HG03439 (cell line): ENCODE data around the gene ACTL7B.
"Not testable (repeated sequence)": the region's sequence is repeated elsewhere in the genome, so short reads cannot be mapped to it uniquely, and the experiment has no call there.

Experiments used
- ATAC-seq: cut with Tn5 transposase; IDR thresholded peaks from one replicate; pipeline ENCODE4 v1.9.1; 2021; ENCODE audit warnings: mild to moderate bottlenecking, moderate library complexity; ENCODE audit not compliant: unreplicated experiment

The ACTL7B gene

DNA sequence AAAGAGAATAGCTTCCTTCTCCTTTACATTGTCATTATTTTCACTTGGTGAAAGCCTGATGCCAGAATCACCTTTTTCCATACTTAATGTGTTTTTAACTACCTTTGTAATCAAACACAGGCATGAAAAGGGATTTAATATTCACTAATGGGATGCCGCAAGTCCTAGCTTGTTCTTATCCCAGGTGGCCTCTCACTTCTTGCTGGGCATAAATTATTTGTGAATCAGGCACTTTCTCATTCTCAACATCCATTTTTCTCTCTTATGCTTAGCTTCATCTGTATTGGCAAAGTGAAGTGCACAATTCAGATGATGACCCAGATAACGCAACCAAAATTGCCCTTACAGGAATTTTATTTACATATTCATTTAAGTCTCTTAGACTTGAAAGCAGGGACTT is 10.9 kb downstream of the ACTL7B start:
- no peak for ATAC-seq

DNA sequence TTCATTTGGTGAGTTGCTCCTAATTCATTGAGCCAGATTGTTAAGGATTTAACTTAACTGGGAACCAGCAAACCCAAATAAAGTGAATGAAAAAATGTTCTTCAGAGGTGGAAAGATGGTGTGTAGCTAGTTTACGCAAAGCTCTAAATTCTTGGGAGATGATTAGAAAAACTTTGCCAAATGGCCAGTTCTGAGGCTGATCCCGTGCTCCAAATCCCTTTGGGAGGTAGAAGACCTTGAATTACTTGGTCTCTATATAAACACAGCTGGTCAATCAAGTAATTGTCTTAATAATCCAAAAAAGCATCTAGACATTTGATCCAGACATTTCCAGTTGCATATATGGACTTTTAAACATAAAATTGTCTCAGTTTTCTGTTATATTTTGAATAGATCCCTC is 11.4 kb downstream of the ACTL7B start:
- ATAC-seq, result no peak

DNA sequence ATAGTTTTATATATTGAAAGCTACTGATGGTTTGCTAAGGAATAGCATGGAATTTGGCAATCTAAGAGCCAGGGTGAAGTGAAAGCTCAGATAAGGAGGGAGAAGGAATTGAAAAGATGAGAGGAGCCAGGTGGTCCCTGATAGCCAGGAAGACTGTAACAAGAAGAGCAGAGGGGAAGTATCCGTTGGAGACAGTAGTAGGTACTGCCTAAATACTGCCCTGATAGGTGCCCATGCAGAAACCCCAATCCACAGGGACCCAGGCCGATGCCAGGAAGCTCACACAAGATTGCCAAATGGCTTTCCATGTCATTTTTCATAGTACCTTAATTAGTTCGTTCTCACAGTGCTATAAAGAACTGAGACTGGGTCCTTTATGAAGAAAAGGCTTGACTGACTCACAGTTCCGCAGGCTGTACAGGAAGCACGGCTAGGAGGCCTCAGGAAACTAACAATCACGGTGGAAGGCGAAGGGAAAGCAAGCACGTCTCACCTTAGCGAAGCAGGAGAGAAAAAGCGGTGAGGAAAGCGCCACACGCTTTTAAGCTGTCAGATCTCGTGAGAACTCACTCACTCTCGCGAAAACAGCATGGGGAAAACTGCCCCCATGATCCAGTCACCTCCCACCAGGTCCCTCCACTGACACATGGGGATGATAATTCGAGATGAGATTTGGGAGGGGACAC is 13.0 kb downstream of the ACTL7B start:
- no peak for ATAC-seq

- ATAC-seq, result not testable (repeated sequence)
Measured at GRCh38 chr9:108839561-108839960, 16.2 kb downstream of the ACTL7B start.

- no peak for ATAC-seq
Measured at GRCh38 chr9:108838017-108838416, 17.8 kb downstream of the ACTL7B start.

GRCh38 chr9:108837530-108837929 is 18.3 kb downstream of the ACTL7B start:
- no peak for ATAC-seq

DNA sequence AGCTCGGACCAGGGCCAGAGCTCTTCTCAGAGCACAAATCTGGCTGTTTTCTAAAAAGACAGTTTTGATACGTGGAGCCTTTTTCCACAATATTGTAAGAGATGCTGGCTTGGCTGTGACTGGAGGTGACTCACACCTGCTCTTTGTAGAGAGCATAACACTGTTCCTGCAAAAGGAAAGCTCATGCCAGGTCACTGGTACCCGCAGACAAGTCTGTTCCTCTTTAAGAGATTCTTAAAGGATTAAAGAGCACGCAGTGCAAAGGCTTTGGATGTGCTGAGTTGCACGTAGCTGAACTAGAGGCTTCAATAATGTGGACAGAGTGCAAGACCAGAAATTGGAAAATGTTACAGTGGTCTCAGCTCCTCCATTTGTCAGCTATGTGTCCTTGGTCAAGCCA is 19.0 kb downstream of the ACTL7B start:
- ATAC-seq, result no peak

DNA sequence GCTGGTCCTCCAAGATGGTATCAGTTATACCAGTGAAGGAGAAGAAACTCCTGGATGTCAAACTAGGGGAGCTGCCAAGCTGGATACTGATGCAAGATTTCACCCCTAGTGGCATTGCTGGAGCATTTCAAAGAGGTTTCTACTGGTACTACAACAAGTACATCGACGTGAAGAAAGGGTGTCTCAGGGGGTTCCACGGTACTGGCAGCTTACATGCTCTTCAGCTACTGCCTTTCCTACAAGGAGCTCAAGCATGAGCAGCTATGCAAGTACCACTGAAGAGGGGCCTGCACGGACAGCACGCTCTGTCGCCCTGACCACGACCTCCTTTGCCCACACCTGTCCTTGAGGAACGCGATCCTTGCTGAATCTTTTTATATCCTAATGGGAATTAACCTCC is 19.5 kb downstream of the ACTL7B start:
- ATAC-seq, result no peak

- ATAC-seq, result no peak
Measured at GRCh38 chr9:108835831-108836230, 20.0 kb downstream of the ACTL7B start.

- ATAC-seq, result no peak
Measured at GRCh38 chr9:108834959-108835665, 20.7 kb downstream of the ACTL7B start.

GRCh38 chr9:108832179-108832500 is 23.6 kb downstream of the ACTL7B start:
- no peak for ATAC-seq

DNA sequence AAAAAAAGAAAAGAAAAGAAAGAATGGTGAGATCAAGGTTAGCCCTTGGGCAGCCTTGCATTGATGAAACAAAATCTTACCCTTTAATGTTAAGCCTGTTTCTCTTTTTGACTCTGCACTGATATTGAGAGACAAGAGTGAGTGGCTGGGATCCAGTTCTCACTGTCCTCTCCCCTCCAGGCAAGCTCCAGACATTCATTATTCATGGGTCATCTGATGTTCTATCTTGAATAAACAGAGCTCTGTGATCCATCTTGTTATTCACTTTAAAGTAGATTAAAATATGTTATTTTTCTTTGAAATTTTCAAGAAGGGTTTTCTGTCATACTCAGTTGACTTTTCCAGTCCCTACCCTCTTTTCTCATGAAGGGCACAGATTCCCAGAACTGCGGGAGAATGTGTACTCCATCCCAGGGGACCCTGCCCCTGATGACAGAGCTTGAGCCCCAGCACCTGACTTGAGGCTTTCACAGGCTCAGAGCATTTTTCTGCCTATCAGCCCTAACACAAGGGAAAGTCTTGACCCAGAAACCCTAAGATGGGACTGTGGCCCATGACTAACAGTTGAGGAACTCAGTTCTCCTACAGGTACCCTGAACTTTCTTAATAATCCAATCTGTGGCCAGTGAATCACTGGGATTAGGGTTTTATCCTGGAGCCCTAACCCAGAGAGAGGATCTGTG is 24.1 kb downstream of the ACTL7B start:
- ATAC-seq, result no peak

GRCh38 chr9:108830272-108830671 is 25.5 kb downstream of the ACTL7B start:
- no peak for ATAC-seq

DNA sequence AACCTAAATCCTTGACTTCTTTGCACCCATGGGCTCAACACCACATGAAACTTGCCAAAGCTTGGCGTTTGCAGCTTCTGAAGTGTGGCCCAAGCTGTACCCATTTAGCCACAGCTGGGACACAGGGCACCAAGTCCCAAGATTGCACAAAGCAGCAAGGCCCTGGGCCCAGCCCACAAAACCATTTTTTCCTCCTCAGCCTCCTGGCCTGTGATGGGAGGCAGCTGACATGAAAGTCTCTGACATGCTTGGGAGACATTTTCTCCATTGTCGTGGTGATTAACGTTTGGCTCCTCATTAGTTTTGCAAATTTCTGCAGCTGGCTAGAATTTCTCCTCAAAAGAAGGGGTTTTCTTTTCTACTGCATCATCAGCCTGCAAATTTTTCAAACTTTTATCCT is 32.0 kb downstream of the ACTL7B start:
- no peak for ATAC-seq

GRCh38 chr9:108816037-108816436 is 39.7 kb downstream of the ACTL7B start:
- no peak for ATAC-seq

DNA sequence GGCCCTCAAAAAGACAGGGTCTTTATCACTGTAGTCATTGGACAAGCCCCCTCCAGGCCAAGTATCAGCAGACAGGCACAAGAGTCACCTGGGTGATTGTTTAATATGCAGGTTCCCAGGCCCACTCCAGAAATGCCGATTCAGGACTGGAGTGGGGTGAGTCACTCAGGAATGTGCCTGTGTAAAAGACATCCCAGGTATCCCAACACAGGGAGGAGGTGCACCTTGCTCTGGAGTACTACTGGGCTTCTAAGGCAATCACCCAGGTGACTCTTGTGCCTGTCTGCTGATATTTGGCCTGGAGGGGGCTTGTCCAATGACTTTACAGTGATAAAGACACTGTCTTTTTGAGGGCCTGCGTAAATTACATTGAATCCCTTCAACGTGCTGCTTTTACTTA is 40.6 kb downstream of the ACTL7B start:
- ATAC-seq, result no peak

DNA sequence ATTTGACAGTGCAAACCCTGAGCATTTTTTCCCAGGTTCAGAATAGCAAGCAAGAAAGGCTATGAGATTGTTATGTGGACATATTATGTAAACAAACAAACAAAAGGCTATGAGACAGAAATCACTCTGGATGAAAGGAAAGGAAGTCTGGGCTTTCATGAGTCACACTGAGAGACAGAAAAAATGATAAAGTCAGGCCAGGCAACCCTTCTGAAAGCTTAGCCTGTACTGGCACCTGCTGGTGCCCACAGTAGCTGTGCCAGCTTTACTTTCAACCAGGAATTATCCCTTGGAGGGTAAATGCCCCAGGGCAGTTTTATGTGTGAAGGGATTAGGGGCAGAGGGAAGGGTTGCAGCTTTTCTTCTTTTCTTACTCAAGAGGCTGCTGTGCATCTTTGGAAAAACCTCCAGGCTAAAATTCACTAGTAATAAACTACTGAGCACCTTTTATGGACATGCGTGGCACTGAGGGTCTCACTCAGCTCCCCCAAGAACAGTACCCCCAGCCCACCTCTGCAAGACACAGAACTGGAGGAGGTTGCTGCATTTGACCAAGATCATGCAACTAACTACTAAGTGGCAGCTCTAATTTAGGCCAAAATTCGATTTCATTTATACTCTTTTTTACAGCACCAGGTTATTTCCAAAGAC is 41.7 kb downstream of the ACTL7B start:
- no peak for ATAC-seq

DNA sequence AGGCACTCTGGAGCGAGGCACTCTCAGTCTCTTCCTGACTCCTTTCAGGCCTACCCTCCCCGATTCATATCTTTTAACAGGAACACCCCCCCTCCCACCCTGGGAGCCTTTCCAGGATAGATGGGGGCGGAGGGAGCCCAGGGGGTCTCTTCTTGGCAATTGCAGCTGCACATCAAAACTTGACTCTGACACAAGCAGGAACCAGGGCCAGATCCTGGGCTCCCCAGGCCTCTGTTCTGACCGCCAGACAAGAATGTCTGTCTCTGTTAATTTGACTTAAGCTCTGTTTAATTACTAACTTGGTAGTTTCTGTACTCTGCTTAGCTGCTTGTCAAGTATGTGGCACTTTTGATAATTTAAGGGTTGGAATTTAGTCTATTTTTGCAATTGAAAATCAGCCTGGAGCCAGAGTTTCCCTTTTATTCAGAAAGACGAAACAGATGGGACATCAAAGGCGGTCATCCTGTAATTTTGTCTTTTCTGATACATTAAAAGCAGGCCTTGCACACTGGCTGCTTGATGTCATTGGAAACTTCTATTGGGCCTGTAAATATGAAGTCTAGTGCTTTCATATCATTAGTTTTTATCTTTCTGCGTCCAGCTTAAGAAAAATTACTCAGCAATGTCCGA is 43.3 kb downstream of the ACTL7B start:
- ATAC-seq, result no peak

- ATAC-seq, result no peak
Measured at GRCh38 chr9:108811944-108812343, 43.8 kb downstream of the ACTL7B start.

DNA sequence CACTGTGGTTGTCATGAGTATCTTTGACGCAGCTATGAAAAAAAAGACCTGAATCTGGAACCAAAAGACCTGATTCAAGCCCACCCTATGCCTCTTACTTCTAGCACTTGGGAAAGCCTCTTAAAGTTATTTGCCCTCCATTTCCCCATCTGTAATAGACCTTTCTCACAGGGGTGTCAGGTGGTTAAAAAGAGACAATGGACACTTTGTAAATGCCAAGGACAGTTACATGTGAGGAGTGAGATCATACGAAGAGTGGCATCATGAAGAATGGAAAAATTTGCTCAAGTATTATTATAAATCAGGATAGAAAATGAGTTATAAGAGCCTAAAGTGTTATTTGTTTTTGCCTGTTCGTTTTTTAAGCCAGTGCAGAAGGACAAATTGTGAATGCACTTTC is 46.5 kb downstream of the ACTL7B start:
- ATAC-seq, result no peak
